HUES64 (cell line): ENCODE results near the gene DCLRE1C.
A peak's percentile ranks its signal among the peaks of the same experiment; 100 is the strongest.
"Not testable (repeated sequence)": the region's sequence is repeated elsewhere in the genome, so short reads cannot be mapped to it uniquely, and the experiment has no call there.

ENCODE experiments used
- H3K27ac ChIP-seq: 2 replicates; pipeline ENCODE4 v1.7.0; 2013; ENCODE audit warnings: low read depth, low read length, inconsistent platforms
- H3K27me3 ChIP-seq: 2 replicates; pipeline ENCODE4 v1.6.1; 2013; ENCODE audit warnings: mild to moderate bottlenecking, low read length; ENCODE audit not compliant: insufficient read depth
- H3K36me3 ChIP-seq: 2 replicates; pipeline ENCODE4 v1.6.1; 2013; ENCODE audit warnings: mild to moderate bottlenecking, low read length; ENCODE audit not compliant: insufficient read depth
- H3K4me1 ChIP-seq: 2 replicates; pipeline ENCODE4 v1.6.1; 2013; ENCODE audit warnings: mild to moderate bottlenecking, low read length, moderate library complexity; ENCODE audit not compliant: insufficient read depth
- H3K4me3 ChIP-seq: 2 replicates; pipeline ENCODE4 v1.5.1; 2013; ENCODE audit warnings: mild to moderate bottlenecking, low read length, moderate library complexity
- H3K9ac ChIP-seq: 2 replicates; pipeline ENCODE4 v1.6.1; 2013; ENCODE audit warnings: mild to moderate bottlenecking, low read depth, low read length
- H3K9me3 ChIP-seq: 2 replicates; pipeline ENCODE4 v1.6.1; 2013; ENCODE audit warnings: low read depth, low read length; ENCODE audit not compliant: insufficient read depth
- WGBS: fragments of 150-250, 120-280 bp; methylation state at CpG from one replicate; pipeline ENCODE4 v1.1.7; 2013; ENCODE audit warnings: missing lambda C conversion rate; 5-methylcytosine and 5-hydroxymethylcytosine counted together

The DCLRE1C gene

GRCh38 chr10:14879928-14880193 lies 74.0 kb downstream of the DCLRE1C start:
- Histone ChIP-seq H3K27ac (no peak overlapping the region), H3K36me3 (peaks cover 26% of the 10 kb centered on the region), H3K27me3 (no peaks in the 10 kb centered on the region), H3K4me3 (peak overlapping the region; percentile 98), H3K9me3 (no peaks in the 10 kb centered on the region), H3K4me1 (peaks cover 35% of the 10 kb centered on the region), H3K9ac (peak overlapping the region; percentile 93)
- 0% methylated on average over 1 of the region's 5 CpGs for WGBS

DNA sequence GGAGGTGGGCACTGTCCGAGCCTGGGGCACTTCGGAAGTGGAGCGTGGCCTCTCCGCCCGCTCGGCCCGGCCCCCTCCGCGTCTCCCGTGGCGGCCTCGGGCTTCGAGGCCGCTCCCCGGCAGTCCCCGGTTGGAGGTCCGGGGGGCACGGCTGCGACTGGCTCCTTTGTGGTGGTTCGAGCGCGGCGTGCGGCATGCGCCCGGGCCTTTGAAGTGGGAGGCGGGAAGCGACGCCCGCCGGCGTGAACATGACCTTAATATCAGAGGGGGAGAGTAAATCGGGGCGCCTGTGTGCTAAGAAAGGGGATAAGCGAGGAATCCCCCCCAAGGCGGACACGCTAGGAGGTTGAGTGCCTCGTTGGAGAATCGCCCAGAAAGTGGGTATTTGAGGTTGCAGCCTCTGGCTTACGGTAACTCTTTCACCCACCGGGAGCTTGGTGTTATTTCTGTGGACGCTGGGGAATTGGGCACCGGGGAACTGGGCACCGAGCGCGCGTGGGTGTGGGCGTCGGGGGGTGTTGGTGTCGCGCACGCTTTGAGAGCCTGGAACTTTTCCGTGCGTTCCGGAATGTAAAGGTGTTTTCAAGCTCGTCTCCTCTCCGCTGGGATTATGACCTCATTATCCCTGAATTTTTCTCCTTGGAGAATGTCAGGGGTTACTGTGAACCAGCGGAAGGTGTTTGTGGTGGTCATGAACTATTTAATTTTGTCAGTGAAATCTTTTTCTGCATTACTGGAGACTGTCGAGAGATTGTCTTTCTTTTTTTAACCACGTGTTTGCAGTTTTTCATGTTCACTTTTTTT lies 74.6 kb downstream of the DCLRE1C start:
- peaks cover 21% of the 10 kb centered on the region for H3K36me3 ChIP-seq
- WGBS = under 1% methylated on average over 59 of the region's 60 CpGs
- H3K9ac ChIP-seq = peak overlapping the region; percentile 93
- H3K9me3 ChIP-seq = no peaks in the 10 kb centered on the region
- H3K27ac ChIP-seq = peak overlapping the region; percentile 89
- H3K27me3 ChIP-seq = no peaks in the 10 kb centered on the region
- H3K4me1 ChIP-seq = peaks cover 35% of the 10 kb centered on the region
- H3K4me3 ChIP-seq = peak overlapping the region; percentile 98

- Histone ChIP-seq H3K9ac (peak within 1 kb of the TSS; percentile 97), H3K9me3 (no peaks in the 10 kb centered on the region), H3K4me1 (peaks cover 35% of the 10 kb centered on the region), H3K36me3 (peaks cover 13% of the 10 kb centered on the region), H3K4me3 (peak within 1 kb of the TSS; percentile 98), H3K27ac (peak within 1 kb of the TSS; percentile 96), H3K27me3 (no peaks in the 10 kb centered on the region)
- under 1% methylated on average over 102 of the region's 102 CpGs for WGBS
Measured at GRCh38 chr10:14878266-14879123, 75.4 kb downstream of the DCLRE1C start, which contains the start of gene SUV39H2. TSS of gene SUV39H2 (plus strand) at chr10:14878866. CDS start at chr10:14878889, 23 bp downstream.

GRCh38 chr10:14876764-14877163 lies 77.1 kb downstream of the DCLRE1C start:
- 90% methylated on average over 9 of the region's 9 CpGs for WGBS
- Histone ChIP-seq H3K4me1 (peaks cover 33% of the 10 kb centered on the region), H3K4me3 (no peak overlapping the region; the same call in 1 of the 2 replicates), H3K27me3 (no peaks in the 10 kb centered on the region), H3K9me3 (no peaks in the 10 kb centered on the region), H3K36me3 (peaks cover 7% of the 10 kb centered on the region), H3K9ac (no peak overlapping the region), H3K27ac (no peak overlapping the region; the same call in 1 of the 2 replicates)

DNA sequence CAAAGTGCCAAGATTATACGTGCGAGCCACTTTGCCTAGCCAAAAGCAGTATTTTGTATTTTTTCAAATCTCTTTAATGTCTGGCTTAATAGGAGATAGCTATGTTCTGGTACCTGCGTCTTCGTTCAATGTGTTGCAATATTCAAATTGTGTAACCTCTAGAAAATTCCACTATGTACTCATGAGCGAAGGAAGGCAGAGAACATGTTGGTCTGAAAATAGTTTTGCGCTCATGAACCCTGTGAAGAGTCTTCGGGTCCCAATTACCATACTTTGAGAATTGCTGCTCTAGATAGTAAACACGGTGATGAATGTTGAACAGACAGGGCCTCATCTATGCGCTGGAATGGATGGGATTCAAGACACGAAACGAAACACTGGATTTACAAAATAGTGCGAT lies 78.0 kb downstream of the DCLRE1C start:
- WGBS = 94% methylated on average over 12 of the region's 12 CpGs
- peaks cover 11% of the 10 kb centered on the region for H3K36me3 ChIP-seq
- H3K27me3 ChIP-seq = no peaks in the 10 kb centered on the region
- H3K4me3 ChIP-seq = no peak overlapping the region
- H3K9me3 ChIP-seq = no peaks in the 10 kb centered on the region
- H3K27ac ChIP-seq = no peak overlapping the region
- H3K9ac ChIP-seq = no peak overlapping the region
- H3K4me1 ChIP-seq = peaks cover 25% of the 10 kb centered on the region

GRCh38 chr10:14873090-14873760 lies 80.7 kb downstream of the DCLRE1C start:
- Histone ChIP-seq H3K36me3 (peaks cover 37% of the 10 kb centered on the region), H3K9ac (no peak overlapping the region), H3K4me1 (peaks cover 19% of the 10 kb centered on the region), H3K27me3 (no peaks in the 10 kb centered on the region), H3K27ac (no peak overlapping the region), H3K9me3 (no peaks in the 10 kb centered on the region), H3K4me3 (no peak overlapping the region)
- 90% methylated on average over 1 of the region's 2 CpGs for WGBS

DNA sequence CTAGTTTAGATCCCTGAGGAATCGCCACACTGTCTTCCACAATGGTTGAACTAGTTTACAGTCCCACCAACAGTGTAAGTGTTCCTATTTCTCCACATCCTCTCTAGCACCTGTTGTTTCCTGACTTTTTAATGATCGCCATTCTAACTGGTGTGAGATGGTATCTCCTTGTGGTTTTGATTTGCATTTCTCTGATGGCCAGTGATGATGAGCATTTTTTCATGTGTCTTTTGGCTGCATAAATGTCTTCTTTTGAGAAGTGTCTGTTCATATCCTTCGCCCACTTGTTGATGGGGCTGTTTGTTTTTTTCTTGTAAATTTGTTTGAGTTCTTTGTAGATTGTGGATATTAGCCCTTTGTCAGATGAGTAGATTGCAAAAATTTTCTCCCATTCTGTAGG lies 89.0 kb downstream of the DCLRE1C start:
- not testable (repeated sequence) for H3K27ac ChIP-seq, H3K27me3 ChIP-seq, H3K9ac ChIP-seq, H3K4me3 ChIP-seq, H3K4me1 ChIP-seq, H3K9me3 ChIP-seq
- no CpG with 5 or more reads among the region's 3 CpGs for WGBS
- H3K36me3 ChIP-seq = peaks cover 60% of the 10 kb centered on the region

GRCh38 chr10:14864466-14864865 lies 89.4 kb downstream of the DCLRE1C start:
- not testable (repeated sequence) for H3K27me3 ChIP-seq, H3K4me3 ChIP-seq, H3K27ac ChIP-seq, H3K9ac ChIP-seq, H3K4me1 ChIP-seq, H3K9me3 ChIP-seq
- H3K36me3 ChIP-seq = peaks cover 60% of the 10 kb centered on the region
- WGBS = 95% methylated on average over 6 of the region's 6 CpGs

- no peaks in the 10 kb centered on the region for H3K9me3 ChIP-seq
- no peaks in the 10 kb centered on the region for H3K4me1 ChIP-seq
- no peaks in the 10 kb centered on the region for H3K27me3 ChIP-seq
- peaks cover 60% of the 10 kb centered on the region for H3K36me3 ChIP-seq
- no peak overlapping the region for H3K9ac ChIP-seq
- WGBS = 91% methylated on average over 1 of the region's 1 CpG
- H3K27ac ChIP-seq = no peak overlapping the region
- H3K4me3 ChIP-seq = no peak overlapping the region
Measured at GRCh38 chr10:14860791-14861190, 93.1 kb downstream of the DCLRE1C start.

- Histone ChIP-seq H3K27ac (no peak overlapping the region), H3K27me3 (no peaks in the 10 kb centered on the region), H3K36me3 (peaks cover 70% of the 10 kb centered on the region), H3K9ac (no peak overlapping the region), H3K4me3 (no peak overlapping the region), H3K4me1 (no peaks in the 10 kb centered on the region), H3K9me3 (no peaks in the 10 kb centered on the region)
Measured at GRCh38 chr10:14859775-14860174, 94.1 kb downstream of the DCLRE1C start.

DNA sequence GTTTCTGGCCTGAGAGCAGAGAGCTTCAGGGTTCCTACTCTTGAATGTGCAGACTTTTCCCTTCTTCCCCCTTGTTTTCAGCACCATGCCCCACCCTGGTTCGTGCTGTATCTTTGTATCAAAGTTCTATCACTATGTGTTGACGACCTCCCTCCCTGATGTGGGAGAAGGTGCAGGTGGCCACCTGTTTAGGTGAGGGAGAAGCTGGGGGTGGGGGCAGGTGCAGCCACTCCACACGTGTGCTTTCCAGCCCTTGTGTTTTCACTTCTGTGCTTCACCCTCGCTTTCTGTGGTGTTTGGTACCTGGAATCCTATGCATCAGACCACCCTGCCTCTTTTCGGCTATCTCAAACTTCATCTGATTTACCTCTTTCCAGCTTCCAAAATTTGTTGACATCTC lies 94.9 kb downstream of the DCLRE1C start:
- H3K27ac ChIP-seq = no peak overlapping the region
- H3K4me3 ChIP-seq = no peak overlapping the region
- H3K36me3 ChIP-seq = peaks cover 75% of the 10 kb centered on the region
- H3K27me3 ChIP-seq = no peaks in the 10 kb centered on the region
- no peaks in the 10 kb centered on the region for H3K4me1 ChIP-seq
- no peaks in the 10 kb centered on the region for H3K9me3 ChIP-seq
- no peak overlapping the region for H3K9ac ChIP-seq
- WGBS = 85% methylated on average over 5 of the region's 5 CpGs
